ENCODE results near the gene BRF1. TPM values are rescaled to one million over a fixed set of nuclear protein-coding genes. Genes with fewer than 3 reads are reported as not detected.

Gene BRF1
- total and polyA plus RNA-seq, 5 donors, result 17.9 to 21.1 (median 18.2) TPM

GRCh38 chr14:105258846-105259245 is 42.0 kb downstream of the BRF1 start:
- DNase-seq, result peak in 1 of 3 donors; percentile 16
- Histone ChIP-seq H3K4me1 (ENCODE audit: control insufficient read depth, insufficient read depth, low read length) (no peaks in the 10 kb centered on the region), H3K4me3 (ENCODE audit: low read length) (no peak overlapping the region), H3K27ac (ENCODE audit: low read length) (no peak overlapping the region), H3K27me3 (ENCODE audit: control insufficient read depth, insufficient read depth) (no peaks in the 10 kb centered on the region), H3K9me3 (ENCODE audit: control insufficient read depth, low read length) (no peaks in the 10 kb centered on the region)
- no peak for ATAC-seq
- 92% methylated on average over 7 of the region's 7 CpGs for WGBS
- intact Hi-C loops (cut with DNase I), result no loop called here

- H3K4me3 ChIP-seq (ENCODE audit: low read length), result no peak overlapping the region
- 91% methylated on average over 15 of the region's 15 CpGs for WGBS
- DNase-seq (peak in 1 of 3 donors; percentile 45), ATAC-seq (no peak)
- no peaks in the 10 kb centered on the region for H3K9me3 ChIP-seq (ENCODE audit: control insufficient read depth, low read length)
- no peak overlapping the region for H3K27ac ChIP-seq (ENCODE audit: low read length)
- no peaks in the 10 kb centered on the region for H3K27me3 ChIP-seq (ENCODE audit: control insufficient read depth, insufficient read depth)
- intact Hi-C loops (cut with DNase I), result no loop called here
- no peaks in the 10 kb centered on the region for H3K4me1 ChIP-seq (ENCODE audit: control insufficient read depth, insufficient read depth, low read length)
Measured at GRCh38 chr14:105257464-105257863, 43.3 kb downstream of the BRF1 start.

- H3K4me1 ChIP-seq (ENCODE audit: control insufficient read depth, insufficient read depth, low read length), result no peaks in the 10 kb centered on the region
- ATAC-seq, result no peak
- H3K4me3 ChIP-seq (ENCODE audit: low read length), result no peak overlapping the region
- no peak overlapping the region for H3K27ac ChIP-seq (ENCODE audit: low read length)
- H3K27me3 ChIP-seq (ENCODE audit: control insufficient read depth, insufficient read depth), result no peaks in the 10 kb centered on the region
- H3K9me3 ChIP-seq (ENCODE audit: control insufficient read depth, low read length), result no peaks in the 10 kb centered on the region
- intact Hi-C loops (cut with DNase I), result no loop called here
- WGBS, result 95% methylated on average over 19 of the region's 19 CpGs
- peak in 1 of 3 donors; percentile 32 for DNase-seq
Measured at GRCh38 chr14:105256292-105256960, 44.4 kb downstream of the BRF1 start.

GRCh38 chr14:105255021-105255507 is 45.7 kb downstream of the BRF1 start:
- no peaks in the 10 kb centered on the region for H3K9me3 ChIP-seq (ENCODE audit: control insufficient read depth, low read length)
- H3K4me1 ChIP-seq (ENCODE audit: control insufficient read depth, insufficient read depth, low read length), result no peaks in the 10 kb centered on the region
- peak overlapping the region; percentile 26 for H3K27ac ChIP-seq (ENCODE audit: low read length)
- no peaks in the 10 kb centered on the region for H3K27me3 ChIP-seq (ENCODE audit: control insufficient read depth, insufficient read depth)
- DNase-seq (peak in 1 of 3 donors; percentile 41), ATAC-seq (peak in 1 of 2 donors; percentile 38)
- intact Hi-C loops (cut with DNase I), result no loop called here
- 60% methylated on average over 6 of the region's 6 CpGs for WGBS
- H3K4me3 ChIP-seq (ENCODE audit: low read length), result no peak overlapping the region

- intact Hi-C loops (cut with DNase I), result no loop called here
- DNase-seq, result peak in 1 of 3 donors; percentile 46
- no peaks in the 10 kb centered on the region for H3K27me3 ChIP-seq (ENCODE audit: control insufficient read depth, insufficient read depth)
- no peak overlapping the region for H3K27ac ChIP-seq (ENCODE audit: low read length)
- no peak for ATAC-seq
- peaks cover 2% of the 10 kb centered on the region for H3K4me1 ChIP-seq (ENCODE audit: control insufficient read depth, insufficient read depth, low read length)
- H3K9me3 ChIP-seq (ENCODE audit: control insufficient read depth, low read length), result no peaks in the 10 kb centered on the region
- H3K4me3 ChIP-seq (ENCODE audit: low read length), result no peak overlapping the region
- WGBS, result 92% methylated on average over 9 of the region's 9 CpGs
Measured at GRCh38 chr14:105253329-105253682, 47.5 kb downstream of the BRF1 start.

- Histone ChIP-seq H3K4me1 (ENCODE audit: control insufficient read depth, insufficient read depth, low read length) (peaks cover 2% of the 10 kb centered on the region), H3K27me3 (ENCODE audit: control insufficient read depth, insufficient read depth) (no peaks in the 10 kb centered on the region), H3K4me3 (ENCODE audit: low read length) (no peak overlapping the region), H3K9me3 (ENCODE audit: control insufficient read depth, low read length) (no peaks in the 10 kb centered on the region), H3K27ac (ENCODE audit: low read length) (no peak overlapping the region)
- intact Hi-C loops (cut with DNase I), result no loop called here
- no peak for ATAC-seq
- WGBS, result 88% methylated on average over 21 of the region's 21 CpGs
- peak in 2 of 3 donors; percentile 26 to 35 for DNase-seq
Measured at GRCh38 chr14:105252552-105253328, 48.1 kb downstream of the BRF1 start.

- WGBS, result 90% methylated on average over 6 of the region's 6 CpGs
- no peaks in the 10 kb centered on the region for H3K27me3 ChIP-seq (ENCODE audit: control insufficient read depth, insufficient read depth)
- intact Hi-C loops (cut with DNase I), result loop anchor here in 1 of 4 donors (2.0 kb wide), 1 partner anchor 41 kb away; no protein-coding TSS in a partner anchor
- no peaks in the 10 kb centered on the region for H3K9me3 ChIP-seq (ENCODE audit: control insufficient read depth, low read length)
- no peak overlapping the region for H3K27ac ChIP-seq (ENCODE audit: low read length)
- DNase-seq (peak in 2 of 3 donors; percentile 25 to 30), ATAC-seq (no peak)
- H3K4me1 ChIP-seq (ENCODE audit: control insufficient read depth, insufficient read depth, low read length), result peaks cover 2% of the 10 kb centered on the region
- no peak overlapping the region for H3K4me3 ChIP-seq (ENCODE audit: low read length)
Measured at GRCh38 chr14:105251920-105252319, 48.9 kb downstream of the BRF1 start.

- Histone ChIP-seq H3K27ac (ENCODE audit: low read length) (no peak overlapping the region), H3K4me1 (ENCODE audit: control insufficient read depth, insufficient read depth, low read length) (peaks cover 2% of the 10 kb centered on the region), H3K27me3 (ENCODE audit: control insufficient read depth, insufficient read depth) (no peaks in the 10 kb centered on the region), H3K4me3 (ENCODE audit: low read length) (no peak overlapping the region), H3K9me3 (ENCODE audit: control insufficient read depth, low read length) (no peaks in the 10 kb centered on the region)
- intact Hi-C loops (cut with DNase I), result loop anchor here in 1 of 4 donors (2.0 kb wide), 1 partner anchor 42 kb away; no protein-coding TSS in a partner anchor
- DNase-seq, result no peak
- no peak for ATAC-seq
- WGBS, result 81% methylated on average over 4 of the region's 4 CpGs
Measured at GRCh38 chr14:105250986-105251385, 49.8 kb downstream of the BRF1 start.

- WGBS, result 93% methylated on average over 16 of the region's 16 CpGs
Measured at GRCh38 chr14:105250008-105250366, 50.8 kb downstream of the BRF1 start.

GRCh38 chr14:105249182-105250007 is 51.4 kb downstream of the BRF1 start:
- ATAC-seq, result peak; percentile 2 to 18
- intact Hi-C loops (cut with DNase I), result loop anchor here in 1 of 4 donors (2.0 kb wide), 1 partner anchor 43 kb away; no protein-coding TSS in a partner anchor
- Histone ChIP-seq H3K4me3 (ENCODE audit: low read length) (peak overlapping the region; percentile 87), H3K9me3 (ENCODE audit: control insufficient read depth, low read length) (no peaks in the 10 kb centered on the region), H3K4me1 (ENCODE audit: control insufficient read depth, insufficient read depth, low read length) (peaks cover 2% of the 10 kb centered on the region), H3K27me3 (ENCODE audit: control insufficient read depth, insufficient read depth) (no peaks in the 10 kb centered on the region), H3K27ac (ENCODE audit: low read length) (peak overlapping the region; percentile 88)
- 38% methylated on average over 62 of the region's 62 CpGs for WGBS
- DNase-seq, result peak; percentile 46 to 73 (median 68)

More at GRCh38 chr14:105250008-105250366, 50.8 kb downstream of the BRF1 start:
- Histone ChIP-seq H3K4me1 (ENCODE audit: control insufficient read depth, insufficient read depth, low read length) (peaks cover 2% of the 10 kb centered on the region), H3K9me3 (ENCODE audit: control insufficient read depth, low read length) (no peaks in the 10 kb centered on the region), H3K4me3 (ENCODE audit: low read length) (no peak overlapping the region), H3K27me3 (ENCODE audit: control insufficient read depth, insufficient read depth) (no peaks in the 10 kb centered on the region), H3K27ac (ENCODE audit: low read length) (no peak overlapping the region)
- DNase-seq (peak in 1 of 3 donors; percentile 48), ATAC-seq (no peak)
- intact Hi-C loops (cut with DNase I), result loop anchor here in 1 of 4 donors (2.0 kb wide), 1 partner anchor 43 kb away; no protein-coding TSS in a partner anchor

All from right cardiac atrium (tissue), 5 donors.